Upper lobe of left lung (tissue), 6 donors: ENCODE data around the gene UBR2. TPM values are rescaled to one million over a fixed set of nuclear protein-coding genes. Genes with fewer than 3 reads are reported as not detected.

Experiments
- ATAC-seq, 2 donors: fragments of 200-7000 bp; cut with Tn5 transposase; one replicate each; pipeline ENCODE4 v1.9.1; 2022; ENCODE audit warnings: mild to moderate bottlenecking in 2 of 2, moderate library complexity in 2 of 2; ENCODE audit not compliant: low FRiP score in 2 of 2
- DNase-seq, 2 donors: peaks; one replicate each; pipeline ENCODE4 v3.0.0-alpha.2; 2019 to 2020
- H3K27ac ChIP-seq, 4 donors: fragments of 200-600 bp; sonication (generic); one replicate each; pipeline ENCODE4 v1.5.1; 2016 to 2019
- H3K27me3 ChIP-seq, 4 donors: fragments of 200-600 bp; sonication (generic); one replicate each; pipeline ENCODE4 v1.5.1; 2017 to 2019
- H3K36me3 ChIP-seq, 4 donors: fragments of 200-600 bp; sonication (generic); one replicate each; pipeline ENCODE4 v1.5.1; 2016 to 2019
- H3K4me1 ChIP-seq, 4 donors: fragments of 200-600 bp; sonication (generic); one replicate each; pipeline ENCODE4 v1.5.1; 2018 to 2019
- H3K4me3 ChIP-seq, 4 donors: fragments of 200-600 bp; sonication (generic); one replicate each; pipeline ENCODE4 v1.5.1; 2017 to 2019; ENCODE audit warnings: mild to moderate bottlenecking in 2 of 4, moderate library complexity in 1 of 4
- H3K9me3 ChIP-seq, 4 donors: fragments of 200-600 bp; sonication (generic); one replicate each; pipeline ENCODE4 v1.5.1; 2018 to 2019
- EP300 ChIP-seq, 4 donors: sonication (generic); formaldehyde crosslinking; IDR thresholded peaks; one replicate each; pipeline ENCODE4 v1.5.1; 2017; ENCODE audit warnings: antibody characterized with exemption in 4 of 4, control low read depth in 2 of 4
- POLR2A ChIP-seq, 4 donors: fragments of 450-650 bp; IDR thresholded peaks; one replicate each; pipeline ENCODE4 v1.5.1; 2016 to 2017; ENCODE audit warnings: antibody characterized with exemption in 4 of 4, mild to moderate bottlenecking in 2 of 4
- POLR2AphosphoS5 ChIP-seq, 2 donors: sonication (generic); formaldehyde crosslinking; IDR thresholded peaks; one replicate each; pipeline ENCODE4 v1.5.1; 2017; ENCODE audit warnings: antibody characterized with exemption in 2 of 2
- WGBS, 2 donors: methylation state at CpG; one replicate each; pipeline ENCODE4 v1.1.5; 2017 to 2018; 5-methylcytosine and 5-hydroxymethylcytosine counted together
- total RNA-seq, 6 donors: library from RNA; depleted of rRNA in 4 of 6; stranded (reverse); fragments of >200 nt in 4 of 6; gene quantifications; one replicate each; pipeline versions ENCODE4 v1.1.0 to v1.2.1, GENCODE V29; 2016 to 2021
- TF ChIP-seq, protein P1 (sequence below), 6 experiments: fragments of 450-650 bp in 4 of 6; fragments of 200-600 bp in 2 of 6; sonication (generic) in 2 of 6; IDR thresholded peaks; one replicate each; pipeline ENCODE4 v1.5.1; 2016 to 2019; ENCODE audit warnings: antibody characterized with exemption in 6 of 6
- donor health status: DM: no; HTN: no; CAD: no; lungs with moderate emphysema.
- donor health status: DM: no; HTN: yes; CAD: no; lungs with severe emphysema.

The UBR2 gene
- total RNA-seq, 6 donors from 2014 or later = 20.3 to 44.3 (median 32.8) TPM

DNA sequence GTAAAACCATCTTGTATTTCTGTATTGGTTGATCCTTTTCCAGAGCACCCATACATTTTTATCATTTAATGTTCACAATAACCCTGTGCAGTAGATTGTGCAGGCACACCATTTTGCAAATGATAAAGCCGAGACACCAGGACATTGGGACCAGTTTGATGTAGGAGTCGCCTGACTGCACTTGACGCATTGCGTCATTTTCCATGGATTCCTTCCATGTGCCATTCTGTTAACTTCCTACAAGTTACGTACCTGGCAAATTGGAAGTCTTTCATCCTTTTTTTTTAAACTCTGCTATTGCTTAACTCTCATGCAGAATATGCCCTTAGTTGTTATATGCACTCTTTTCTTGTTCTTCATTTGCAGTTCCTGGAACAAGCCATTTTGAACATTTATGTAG lies 115.5 kb downstream of the UBR2 start:
- no peak overlapping the region for H3K27ac ChIP-seq
- peak in 1 of 2 donors; percentile 36 for DNase-seq
- no peaks in the 10 kb centered on the region for H3K9me3 ChIP-seq
- no peaks in the 10 kb centered on the region for H3K4me1 ChIP-seq
- H3K4me3 ChIP-seq = no peak overlapping the region
- no peaks in the 10 kb centered on the region for H3K27me3 ChIP-seq
- H3K36me3 ChIP-seq = peaks cover 49 to 100% (median 90%) of the 10 kb centered on the region in 4 donors
- ATAC-seq = no peak
- whole genome bisulfite sequencing, 2 donors = 89 to 90% methylated on average over 5 of the region's 5 CpGs
- TF ChIP-seq POLR2AphosphoS5 (IDR thresholded peaks at IDR 0.05) (no peak), EP300 (IDR thresholded peaks at IDR 0.05) (no peak), POLR2A (IDR thresholded peaks at IDR 0.05) (no peak)
- TF ChIP-seq, protein P1, sequence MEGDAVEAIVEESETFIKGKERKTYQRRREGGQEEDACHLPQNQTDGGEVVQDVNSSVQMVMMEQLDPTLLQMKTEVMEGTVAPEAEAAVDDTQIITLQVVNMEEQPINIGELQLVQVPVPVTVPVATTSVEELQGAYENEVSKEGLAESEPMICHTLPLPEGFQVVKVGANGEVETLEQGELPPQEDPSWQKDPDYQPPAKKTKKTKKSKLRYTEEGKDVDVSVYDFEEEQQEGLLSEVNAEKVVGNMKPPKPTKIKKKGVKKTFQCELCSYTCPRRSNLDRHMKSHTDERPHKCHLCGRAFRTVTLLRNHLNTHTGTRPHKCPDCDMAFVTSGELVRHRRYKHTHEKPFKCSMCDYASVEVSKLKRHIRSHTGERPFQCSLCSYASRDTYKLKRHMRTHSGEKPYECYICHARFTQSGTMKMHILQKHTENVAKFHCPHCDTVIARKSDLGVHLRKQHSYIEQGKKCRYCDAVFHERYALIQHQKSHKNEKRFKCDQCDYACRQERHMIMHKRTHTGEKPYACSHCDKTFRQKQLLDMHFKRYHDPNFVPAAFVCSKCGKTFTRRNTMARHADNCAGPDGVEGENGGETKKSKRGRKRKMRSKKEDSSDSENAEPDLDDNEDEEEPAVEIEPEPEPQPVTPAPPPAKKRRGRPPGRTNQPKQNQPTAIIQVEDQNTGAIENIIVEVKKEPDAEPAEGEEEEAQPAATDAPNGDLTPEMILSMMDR (IDR thresholded peaks at IDR 0.05) = no peak

DNA sequence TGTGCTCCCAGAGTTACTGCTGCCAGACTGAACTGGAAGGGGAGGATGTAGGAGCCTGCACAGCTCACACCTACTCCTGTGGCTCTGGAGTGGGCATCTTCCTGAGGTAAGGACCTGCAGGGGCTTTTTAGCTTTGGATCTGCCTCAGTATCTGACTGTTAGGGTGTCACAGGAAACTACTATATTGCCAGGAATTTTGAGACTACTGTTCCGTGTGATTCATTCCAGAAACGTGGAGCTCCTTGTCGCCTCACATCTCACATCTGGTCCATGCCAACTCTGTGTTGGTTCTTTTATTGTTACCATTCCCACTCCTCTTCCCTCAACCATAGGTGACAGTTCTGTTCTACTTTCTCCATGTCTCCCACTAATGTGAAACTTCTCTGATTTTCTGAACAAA lies 124.5 kb downstream of the UBR2 start:
- peaks cover 0 to 19% (median 5%) of the 10 kb centered on the region in 4 donors for H3K4me1 ChIP-seq
- no peak for DNase-seq
- TF ChIP-seq POLR2AphosphoS5 (IDR thresholded peaks at IDR 0.05) (no peak), POLR2A (IDR thresholded peaks at IDR 0.05) (no peak), EP300 (IDR thresholded peaks at IDR 0.05) (no peak)
- TF ChIP-seq, protein P1 (IDR thresholded peaks at IDR 0.05) = no peak
- H3K27me3 ChIP-seq = no peaks in the 10 kb centered on the region
- ATAC-seq = no peak
- 75 to 78% methylated on average over 3 of the region's 3 CpGs for WGBS, 2 donors
- H3K27ac ChIP-seq = no peak overlapping the region
- no peaks in the 10 kb centered on the region for H3K9me3 ChIP-seq
- no peak overlapping the region for H3K4me3 ChIP-seq
- peaks cover 23 to 94% (median 66%) of the 10 kb centered on the region in 4 donors for H3K36me3 ChIP-seq

DNA sequence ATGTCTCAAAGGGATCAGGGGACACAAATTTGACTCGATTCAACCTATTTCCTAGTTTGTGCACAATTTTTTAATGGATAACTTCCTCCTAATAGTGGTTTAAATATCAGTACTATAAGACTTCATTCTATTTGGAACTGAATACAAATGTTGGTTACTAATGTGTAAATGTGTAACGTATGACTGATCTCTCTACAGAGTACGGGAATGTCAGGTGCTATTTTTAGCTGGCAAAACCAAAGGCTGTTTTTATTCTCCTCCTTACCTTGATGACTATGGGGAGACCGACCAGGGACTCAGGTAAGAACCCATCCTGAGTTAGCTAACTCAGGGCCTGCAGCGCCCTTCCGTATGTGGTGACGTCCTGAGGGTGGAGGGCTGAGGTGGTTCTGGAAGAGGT lies 125.5 kb downstream of the UBR2 start:
- H3K4me3 ChIP-seq = no peak overlapping the region
- no peaks in the 10 kb centered on the region for H3K27me3 ChIP-seq
- 88 to 89% methylated on average over 4 to 7 of the region's 7 CpGs for WGBS, 2 donors
- H3K36me3 ChIP-seq = peaks cover 23 to 93% (median 59%) of the 10 kb centered on the region in 4 donors
- peak overlapping the region in 1 of 4 donors; percentile 67 for H3K27ac ChIP-seq
- DNase-seq (no peak), ATAC-seq (no peak)
- H3K4me1 ChIP-seq = peaks cover 0 to 29% (median 10%) of the 10 kb centered on the region in 4 donors
- no peak for TF ChIP-seq EP300 (IDR thresholded peaks at IDR 0.05)
- TF ChIP-seq POLR2A (IDR thresholded peaks at IDR 0.05) = no peak
- TF ChIP-seq, protein P1 (IDR thresholded peaks at IDR 0.05) = no peak
- no peak for TF ChIP-seq POLR2AphosphoS5 (IDR thresholded peaks at IDR 0.05)
- H3K9me3 ChIP-seq = no peaks in the 10 kb centered on the region

DNA sequence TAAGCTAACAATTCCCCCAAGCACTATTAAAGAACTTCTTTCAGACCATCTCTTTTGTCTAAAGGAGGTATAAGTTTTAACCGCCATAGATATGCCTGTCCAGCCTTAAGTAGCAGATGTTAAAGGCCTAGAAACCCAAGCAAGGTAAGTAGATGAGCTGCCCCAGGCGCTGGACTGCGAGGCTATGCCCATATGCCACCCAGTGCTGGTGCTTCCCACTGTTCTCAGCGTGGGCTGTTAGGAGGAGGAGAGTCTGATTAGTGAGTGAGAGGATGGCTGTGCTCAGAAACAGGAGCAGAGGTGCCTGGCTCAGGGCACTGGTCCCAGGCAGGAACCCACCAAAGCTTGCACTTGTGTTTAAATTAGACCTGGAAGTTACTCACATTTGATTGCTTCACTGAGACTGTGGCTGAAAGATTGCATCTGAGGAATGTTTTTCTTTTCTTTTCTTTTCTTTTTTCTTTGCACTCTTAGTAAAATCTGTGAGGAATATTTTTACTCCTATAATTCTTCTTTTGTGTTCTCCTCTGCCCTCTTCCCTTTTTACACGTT lies 126.4 kb downstream of the UBR2 start:
- no peaks in the 10 kb centered on the region for H3K27me3 ChIP-seq
- TF ChIP-seq, protein P1 (IDR thresholded peaks at IDR 0.05) = no peak
- TF ChIP-seq EP300 (IDR thresholded peaks at IDR 0.05) (no peak), POLR2A (IDR thresholded peaks at IDR 0.05) (no peak), POLR2AphosphoS5 (IDR thresholded peaks at IDR 0.05) (no peak)
- peak overlapping the region in 2 of 4 donors; percentile 19 to 67 for H3K27ac ChIP-seq
- ATAC-seq (no peak), DNase-seq (no peak)
- H3K4me1 ChIP-seq = peaks cover 0 to 30% (median 12%) of the 10 kb centered on the region in 4 donors
- 90 to 92% methylated on average over 5 of the region's 5 CpGs for WGBS, 2 donors
- no peak overlapping the region for H3K4me3 ChIP-seq
- no peaks in the 10 kb centered on the region for H3K9me3 ChIP-seq
- peaks cover 17 to 88% (median 51%) of the 10 kb centered on the region in 4 donors for H3K36me3 ChIP-seq

DNA sequence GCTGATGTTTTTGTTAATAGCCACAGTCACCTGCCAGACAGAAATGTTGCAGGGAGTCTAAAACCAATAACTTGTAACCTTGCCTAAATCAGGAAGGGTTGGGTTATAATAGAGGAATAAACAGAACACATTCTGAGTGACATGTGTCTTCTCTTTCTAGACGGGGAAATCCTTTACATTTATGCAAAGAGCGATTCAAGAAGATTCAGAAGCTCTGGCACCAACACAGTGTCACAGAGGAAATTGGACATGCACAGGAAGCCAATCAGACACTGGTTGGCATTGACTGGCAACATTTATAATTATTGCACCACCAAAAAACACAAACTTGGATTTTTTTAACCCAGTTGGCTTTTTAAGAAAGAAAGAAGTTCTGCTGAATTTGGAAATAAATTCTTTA lies 127.0 kb downstream of the UBR2 start:
- Histone ChIP-seq H3K27me3 (no peaks in the 10 kb centered on the region), H3K27ac (peak overlapping the region in 1 of 4 donors; percentile 67), H3K9me3 (no peaks in the 10 kb centered on the region), H3K4me1 (peaks cover 0 to 30% (median 12%) of the 10 kb centered on the region in 4 donors), H3K4me3 (no peak overlapping the region), H3K36me3 (peaks cover 17 to 84% (median 48%) of the 10 kb centered on the region in 4 donors)
- ATAC-seq (no peak), DNase-seq (no peak)
- TF ChIP-seq POLR2AphosphoS5 (IDR thresholded peaks at IDR 0.05) (no peak), POLR2A (IDR thresholded peaks at IDR 0.05) (no peak), EP300 (IDR thresholded peaks at IDR 0.05) (no peak)
- 38 to 60% methylated on average over 2 of the region's 2 CpGs for WGBS, 2 donors
